HUES64 (cell line): ENCODE results near the gene MRPL40.
A peak's percentile ranks its signal among the peaks of the same experiment; 100 is the strongest.
"Not testable (repeated sequence)": the region's sequence is repeated elsewhere in the genome, so short reads cannot be mapped to it uniquely, and the experiment has no call there.

Experiments
- H3K27ac ChIP-seq: 2 replicates; pipeline ENCODE4 v1.7.0; 2013; ENCODE audit warnings: low read depth, low read length, inconsistent platforms
- H3K27me3 ChIP-seq: 2 replicates; pipeline ENCODE4 v1.6.1; 2013; ENCODE audit warnings: mild to moderate bottlenecking, low read length; ENCODE audit not compliant: insufficient read depth
- H3K36me3 ChIP-seq: 2 replicates; pipeline ENCODE4 v1.6.1; 2013; ENCODE audit warnings: mild to moderate bottlenecking, low read length; ENCODE audit not compliant: insufficient read depth
- H3K4me1 ChIP-seq: 2 replicates; pipeline ENCODE4 v1.6.1; 2013; ENCODE audit warnings: mild to moderate bottlenecking, low read length, moderate library complexity; ENCODE audit not compliant: insufficient read depth
- H3K4me3 ChIP-seq: 2 replicates; pipeline ENCODE4 v1.5.1; 2013; ENCODE audit warnings: mild to moderate bottlenecking, low read length, moderate library complexity
- H3K9ac ChIP-seq: 2 replicates; pipeline ENCODE4 v1.6.1; 2013; ENCODE audit warnings: mild to moderate bottlenecking, low read depth, low read length
- H3K9me3 ChIP-seq: 2 replicates; pipeline ENCODE4 v1.6.1; 2013; ENCODE audit warnings: low read depth, low read length; ENCODE audit not compliant: insufficient read depth
- WGBS: fragments of 150-250, 120-280 bp; methylation state at CpG from one replicate; pipeline ENCODE4 v1.1.7; 2013; ENCODE audit warnings: missing lambda C conversion rate; 5-methylcytosine and 5-hydroxymethylcytosine counted together

The MRPL40 gene

GRCh38 chr22:19443544-19444211 lies 11.3 kb downstream of the MRPL40 start:
- H3K9me3 ChIP-seq = no peaks in the 10 kb centered on the region
- peaks cover 37% of the 10 kb centered on the region for H3K36me3 ChIP-seq
- WGBS = 87% methylated on average over 7 of the region's 7 CpGs
- H3K9ac ChIP-seq = no peak overlapping the region
- H3K27me3 ChIP-seq = peaks cover 6% of the 10 kb centered on the region
- H3K27ac ChIP-seq = no peak overlapping the region
- no peaks in the 10 kb centered on the region for H3K4me1 ChIP-seq
- no peak overlapping the region for H3K4me3 ChIP-seq

DNA sequence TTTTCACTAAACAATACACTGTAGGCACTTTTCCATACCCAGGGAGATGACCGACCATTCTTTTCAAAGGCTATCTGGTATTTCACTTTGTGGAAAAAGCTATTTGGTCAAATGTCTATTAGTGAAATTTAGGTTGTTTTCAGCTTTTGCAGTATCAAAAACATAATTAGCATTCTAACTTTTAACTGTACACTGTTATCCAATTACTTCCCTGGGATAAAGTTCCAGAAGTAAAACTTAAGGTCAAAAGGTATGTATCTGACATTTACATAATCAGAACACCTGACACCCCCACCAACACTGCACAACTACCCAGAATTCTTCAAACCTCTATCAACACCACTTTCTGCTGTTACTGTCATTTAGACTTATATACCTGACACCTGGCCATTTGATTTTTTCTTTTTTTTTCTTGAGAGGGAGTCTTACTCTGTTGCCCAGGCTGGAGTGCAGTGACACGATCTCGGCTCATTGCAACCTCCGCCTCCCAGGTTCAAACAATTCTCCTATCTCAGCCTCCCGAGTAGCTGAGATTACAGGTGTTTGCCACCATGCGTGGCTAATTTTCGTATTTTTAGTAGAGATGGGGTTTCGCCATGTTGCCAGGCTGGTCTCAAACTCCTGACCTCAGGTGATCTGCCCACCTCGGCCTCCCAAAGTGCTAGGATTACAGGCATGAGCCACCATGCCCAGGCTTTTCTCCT lies 13.1 kb downstream of the MRPL40 start:
- H3K9ac ChIP-seq = not testable (repeated sequence)
- peaks cover 47% of the 10 kb centered on the region for H3K36me3 ChIP-seq

GRCh38 chr22:19446603-19447329 lies 14.4 kb downstream of the MRPL40 start:
- 24% methylated on average over 21 of the region's 22 CpGs for WGBS
- H3K9me3 ChIP-seq = no peaks in the 10 kb centered on the region

More for the DNA sequence above, 13.1 kb downstream of the MRPL40 start:
- H3K9me3 ChIP-seq, H3K4me1 ChIP-seq, H3K27me3 ChIP-seq, H3K4me3 ChIP-seq, H3K27ac ChIP-seq: not testable (repeated sequence)
- 96% methylated on average over 9 of the region's 9 CpGs for WGBS

DNA sequence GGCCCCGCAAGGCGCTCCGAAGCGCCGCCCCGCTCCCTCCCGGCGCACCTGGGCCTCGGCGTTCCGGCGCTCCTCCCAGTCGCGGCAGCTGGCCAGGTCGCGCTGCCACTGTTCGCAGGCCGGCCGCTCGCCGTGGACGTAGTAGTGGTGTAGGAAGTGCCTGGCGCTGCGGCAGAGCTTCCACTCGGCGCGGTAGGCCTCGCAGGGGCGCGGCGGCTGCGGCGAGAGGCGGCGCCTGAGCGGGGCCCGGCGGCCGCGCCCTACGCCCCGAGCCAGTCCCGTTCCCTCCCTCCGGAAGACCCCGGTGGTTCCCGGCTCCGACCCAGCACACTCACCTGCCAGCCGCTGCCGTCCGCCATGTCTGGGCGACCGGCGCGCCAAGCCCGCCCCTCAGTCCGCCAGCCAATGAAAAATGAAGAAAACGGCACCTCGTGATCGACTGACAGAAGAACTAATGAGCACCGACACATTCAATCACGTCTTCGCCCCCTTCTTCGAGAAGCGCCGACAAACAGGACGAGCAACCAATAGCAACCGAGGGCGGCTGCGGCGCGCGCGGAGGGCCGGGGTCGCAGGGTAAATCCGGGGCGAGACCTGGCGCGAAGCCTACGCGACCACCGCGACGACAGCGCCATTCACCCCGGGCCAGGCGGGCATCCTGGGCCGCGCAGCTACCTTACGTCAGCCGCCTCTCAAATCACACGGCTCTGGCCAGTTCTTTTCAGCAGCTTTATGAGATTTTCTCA lies 15.2 kb downstream of the MRPL40 start, which contains the start of gene C22orf39:
Gene C22orf39 (minus strand): TSS at position 382 of the 746 bp plus-strand sequence. CDS start 23 bp downstream, at position 359.
- Histone ChIP-seq H3K9ac (peak within 1 kb of the TSS; percentile 95), H3K4me1 (no peaks in the 10 kb centered on the region), H3K36me3 (peaks cover 60% of the 10 kb centered on the region), H3K9me3 (no peaks in the 10 kb centered on the region), H3K27me3 (peaks cover 6% of the 10 kb centered on the region), H3K27ac (peak within 1 kb of the TSS; percentile 97), H3K4me3 (peak within 1 kb of the TSS; percentile 72)
- under 1% methylated on average over 92 of the region's 92 CpGs for WGBS

More at GRCh38 chr22:19446603-19447329, 14.4 kb downstream of the MRPL40 start:
- Histone ChIP-seq H3K27me3 (peaks cover 6% of the 10 kb centered on the region), H3K4me1 (no peaks in the 10 kb centered on the region), H3K27ac (peak overlapping the region; percentile 97), H3K36me3 (peaks cover 59% of the 10 kb centered on the region), H3K9ac (peak overlapping the region; percentile 95), H3K4me3 (peak overlapping the region; percentile 72)

DNA sequence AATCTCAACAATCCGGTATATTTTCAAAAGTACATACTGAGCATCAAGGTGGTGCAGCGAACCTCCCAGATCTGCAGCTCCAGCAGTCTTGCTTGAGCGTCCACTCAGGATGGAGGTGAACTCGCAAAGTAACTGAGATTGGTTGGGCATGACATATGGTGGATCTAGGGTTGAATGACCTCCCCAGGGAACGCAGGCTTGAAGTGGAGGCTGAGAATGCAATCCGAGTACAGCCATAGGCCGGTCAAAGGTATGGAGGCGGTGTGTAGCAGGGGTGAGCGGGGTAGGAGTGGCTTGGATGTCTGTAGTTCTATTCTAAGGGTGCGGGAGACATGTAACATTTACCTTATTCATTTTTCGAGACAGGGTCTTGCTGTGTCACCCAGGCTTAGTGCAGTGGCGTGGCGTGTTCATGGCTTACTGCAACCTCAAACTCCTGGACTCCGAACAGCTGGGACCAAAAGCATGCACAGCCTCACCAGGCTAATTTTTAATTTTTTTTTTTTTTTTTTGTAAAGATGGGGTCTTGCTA lies 15.8 kb downstream of the MRPL40 start:
- H3K4me1 ChIP-seq = no peaks in the 10 kb centered on the region
- no peaks in the 10 kb centered on the region for H3K9me3 ChIP-seq
- H3K36me3 ChIP-seq = peaks cover 65% of the 10 kb centered on the region
- peaks cover 6% of the 10 kb centered on the region for H3K27me3 ChIP-seq
- H3K9ac ChIP-seq = peak overlapping the region; percentile 83
- 36% methylated on average over 14 of the region's 14 CpGs for WGBS
- peak overlapping the region; percentile 72 for H3K4me3 ChIP-seq
- peak overlapping the region; percentile 77 for H3K27ac ChIP-seq

GRCh38 chr22:19448739-19449421 lies 16.5 kb downstream of the MRPL40 start:
- H3K4me3 ChIP-seq = peak overlapping the region; percentile 72
- H3K36me3 ChIP-seq = peaks cover 65% of the 10 kb centered on the region
- H3K27me3 ChIP-seq = peaks cover 6% of the 10 kb centered on the region
- no peak overlapping the region for H3K27ac ChIP-seq
- 83% methylated on average over 5 of the region's 5 CpGs for WGBS
- no peaks in the 10 kb centered on the region for H3K4me1 ChIP-seq
- H3K9ac ChIP-seq = no peak overlapping the region; the same call in 1 of the 2 replicates
- H3K9me3 ChIP-seq = no peaks in the 10 kb centered on the region

GRCh38 chr22:19449422-19449767 lies 17.1 kb downstream of the MRPL40 start:
- no peak overlapping the region for H3K4me3 ChIP-seq
- peaks cover 65% of the 10 kb centered on the region for H3K36me3 ChIP-seq
- H3K27me3 ChIP-seq = peaks cover 6% of the 10 kb centered on the region
- H3K4me1 ChIP-seq = no peaks in the 10 kb centered on the region
- H3K27ac ChIP-seq = no peak overlapping the region
- WGBS = 91% methylated on average over 2 of the region's 2 CpGs
- H3K9ac ChIP-seq = no peak overlapping the region
- H3K9me3 ChIP-seq = no peaks in the 10 kb centered on the region

GRCh38 chr22:19450363-19451175 lies 18.2 kb downstream of the MRPL40 start:
- H3K27ac ChIP-seq = no peak overlapping the region
- no peaks in the 10 kb centered on the region for H3K9me3 ChIP-seq
- peaks cover 6% of the 10 kb centered on the region for H3K27me3 ChIP-seq
- no peak overlapping the region for H3K4me3 ChIP-seq
- H3K9ac ChIP-seq = no peak overlapping the region
- 88% methylated on average over 8 of the region's 8 CpGs for WGBS
- H3K4me1 ChIP-seq = no peaks in the 10 kb centered on the region
- H3K36me3 ChIP-seq = peaks cover 66% of the 10 kb centered on the region

DNA sequence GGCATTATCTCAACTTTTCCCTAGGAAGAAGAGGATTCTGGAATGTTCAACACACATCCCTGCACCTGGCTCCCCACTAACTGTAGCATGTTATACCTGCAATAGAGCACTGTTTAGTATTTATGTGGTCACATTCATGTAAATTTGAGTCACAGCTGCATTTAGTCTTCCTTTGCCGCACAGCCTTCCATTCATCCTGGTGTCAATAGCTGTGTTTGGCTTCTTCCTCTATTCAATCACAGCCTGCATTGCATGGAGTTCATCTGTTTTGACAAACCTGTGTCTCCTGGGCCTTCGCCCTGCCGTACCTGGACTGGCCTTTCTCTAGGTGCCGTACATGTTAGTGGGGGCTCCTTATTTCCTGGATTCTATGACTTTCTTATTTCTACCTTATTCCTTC lies 19.2 kb downstream of the MRPL40 start:
- no peak overlapping the region for H3K4me3 ChIP-seq
- WGBS = 93% methylated on average over 4 of the region's 4 CpGs

More for the DNA sequence above, 19.2 kb downstream of the MRPL40 start:
- Histone ChIP-seq H3K36me3 (peaks cover 76% of the 10 kb centered on the region), H3K9ac (no peak overlapping the region), H3K27ac (no peak overlapping the region), H3K4me1 (no peaks in the 10 kb centered on the region), H3K27me3 (peaks cover under 1% of the 10 kb centered on the region), H3K9me3 (no peaks in the 10 kb centered on the region)
